ENCODE results near the gene ADAT2. TPM values are rescaled to one million over a fixed set of nuclear protein-coding genes. Genes with fewer than 3 reads are reported as not detected.

ADAT2 gene
- total and polyA plus RNA-seq, 10 of the 15 experiments (the other 5 are each of a cell fraction or from before 2014, with no cell fraction given) = 7.8 to 38.6 (median 17.3) TPM

GRCh38 chr6:143374014-143374413 is 76.5 kb downstream of the ADAT2 start (continued):
- TF ChIP-seq ZNF592 (IDR thresholded peaks at IDR 0.05) (no peak), BHLHE40 (IDR thresholded peaks at IDR 0.05; ENCODE audit: borderline replicate concordance in 1 of 2, low read depth in 2 of 2, low read length in 1 of 2) (no peak), FOXM1 (IDR thresholded peaks at IDR 0.05; ENCODE audit: low read depth, low read length) (0 out of 2 replicates have a peak, but pooled peaks have one; percentile 16), NR2C1 (IDR thresholded peaks at IDR 0.05) (no peak), MTA3 (IDR thresholded peaks at IDR 0.05; ENCODE audit: borderline replicate concordance, low read length) (no peak), TCF12 (IDR thresholded peaks at IDR 0.05; ENCODE audit: low read depth, low read length) (no peak), RAD21 (IDR thresholded peaks at IDR 0.05; ENCODE audit: insufficient read depth, low read depth, low read length) (peak; percentile 56)

Small RNA genes within 50 kb of the gene (small RNA-seq; reads per million reads assigned to genes)
- 1.5 reads per million, percentile 50 among the genes with 10 or more reads in this experiment for gene RNA5SP221

Other genes with a start within 250 kb of the ADAT2 start
- 22.2 and 25.3 TPM in 2 replicates for gene PEX3, start 110 bp upstream of the ADAT2 start, total RNA-seq (2014; rRNA removed)
- 35.3 and 36.2 TPM in 2 replicates for gene PEX3, start 110 bp upstream of the ADAT2 start, total RNA-seq (2014; rRNA removed; fragmentation: Illumina TruSeq; extraction: Trizol)
- 18.6 and 19.0 TPM in 2 replicates for gene PEX3, start 110 bp upstream of the ADAT2 start, total RNA-seq (2021)
- gene PEX3, start 110 bp upstream of the ADAT2 start, polyA plus RNA-seq (2011; rRNA removed) = 70.7 and 101 TPM in 2 replicates
- gene PEX3, start 110 bp upstream of the ADAT2 start, polyA plus RNA-seq (2014; fragmentation: Illumina TruSeq; extraction: Trizol) = 28.7 and 35.2 TPM in 2 replicates
- gene PEX3, start 110 bp upstream of the ADAT2 start, polyA plus RNA-seq (2014; fragmentation: Nextera tagmentation; extraction: Ambion mirVana) = 10 to 100 TPM; 50.8 to 70.0 TPM
- 22.7 and 24.2 TPM in 2 replicates for gene PEX3, start 110 bp upstream of the ADAT2 start, polyA plus RNA-seq (2014; rRNA removed)
- gene PEX3, start 110 bp upstream of the ADAT2 start, polyA plus RNA-seq (2016; fragmentation: Nextera tagmentation; extraction: Ambion mirVana) = 10 to 100 TPM; 42.0 to 49.5 TPM
- gene FUCA2, start 61.0 kb upstream of the ADAT2 start, total RNA-seq (2014; rRNA removed) = 19.5 and 19.7 TPM in 2 replicates
- 22.2 and 22.3 TPM in 2 replicates for gene FUCA2, start 61.0 kb upstream of the ADAT2 start, total RNA-seq (2014; rRNA removed; fragmentation: Illumina TruSeq; extraction: Trizol)
- 33.2 and 33.6 TPM in 2 replicates for gene FUCA2, start 61.0 kb upstream of the ADAT2 start, total RNA-seq (2021)
- 19.2 and 23.5 TPM in 2 replicates for gene FUCA2, start 61.0 kb upstream of the ADAT2 start, polyA plus RNA-seq (2011; rRNA removed)
- gene FUCA2, start 61.0 kb upstream of the ADAT2 start, polyA plus RNA-seq (2014; fragmentation: Illumina TruSeq; extraction: Trizol) = 22.2 and 28.2 TPM in 2 replicates
- gene FUCA2, start 61.0 kb upstream of the ADAT2 start, polyA plus RNA-seq (2014; fragmentation: Nextera tagmentation; extraction: Ambion mirVana) = 10 to 100 TPM in 1 of 2 experiments, 1 to 10 TPM in 1; 5.7 to 11.8 TPM
- 20.8 and 21.1 TPM in 2 replicates for gene FUCA2, start 61.0 kb upstream of the ADAT2 start, polyA plus RNA-seq (2014; rRNA removed)
- gene FUCA2, start 61.0 kb upstream of the ADAT2 start, polyA plus RNA-seq (2016; fragmentation: Nextera tagmentation; extraction: Ambion mirVana) = 10 to 100 TPM; 35.0 to 36.2 TPM
- gene PHACTR2, start 227.3 kb upstream of the ADAT2 start, total RNA-seq (2014; rRNA removed) = 8.7 and 11.0 TPM in 2 replicates
- 18.7 and 19.1 TPM in 2 replicates for gene PHACTR2, start 227.3 kb upstream of the ADAT2 start, total RNA-seq (2014; rRNA removed; fragmentation: Illumina TruSeq; extraction: Trizol)
- gene PHACTR2, start 227.3 kb upstream of the ADAT2 start, total RNA-seq (2021) = 12.2 and 12.3 TPM in 2 replicates
- 5.9 and 8.1 TPM in 2 replicates for gene PHACTR2, start 227.3 kb upstream of the ADAT2 start, polyA plus RNA-seq (2011; rRNA removed)
- gene PHACTR2, start 227.3 kb upstream of the ADAT2 start, polyA plus RNA-seq (2014; fragmentation: Illumina TruSeq; extraction: Trizol) = 7.2 and 10.7 TPM in 2 replicates
- 1 to 10 TPM; 2.0 to 4.7 TPM for gene PHACTR2, start 227.3 kb upstream of the ADAT2 start, polyA plus RNA-seq (2014; fragmentation: Nextera tagmentation; extraction: Ambion mirVana)
- gene PHACTR2, start 227.3 kb upstream of the ADAT2 start, polyA plus RNA-seq (2014; rRNA removed) = 3.5 and 4.1 TPM in 2 replicates
- 1 to 10 TPM; 1.4 to 2.1 TPM for gene PHACTR2, start 227.3 kb upstream of the ADAT2 start, polyA plus RNA-seq (2016; fragmentation: Nextera tagmentation; extraction: Ambion mirVana)

Data from GM12878 (cell line).